NB4 (cell line): Measurements from ENCODE around the gene SSX4B.

Source experiments
- CTCF ChIP-seq: IDR thresholded peaks from one replicate; pipeline ENCODE4 v1.5.1; 2012; ENCODE audit warnings: low read depth, low read length
- POLR2A ChIP-seq: IDR thresholded peaks from 2 replicates; pipeline ENCODE4 v1.6.1; 2011; ENCODE audit warnings: mild to moderate bottlenecking; ENCODE audit not compliant: insufficient read length; ENCODE audit errors: extremely low read depth

- TF ChIP-seq CTCF, result no peak
- no peak for TF ChIP-seq POLR2A
Observed at GRCh38 chrX:48456628-48457331, 45.0 kb upstream of the SSX4B start.
